ENCODE measurements around the gene SLC6A14.

The SLC6A14 gene

DNA sequence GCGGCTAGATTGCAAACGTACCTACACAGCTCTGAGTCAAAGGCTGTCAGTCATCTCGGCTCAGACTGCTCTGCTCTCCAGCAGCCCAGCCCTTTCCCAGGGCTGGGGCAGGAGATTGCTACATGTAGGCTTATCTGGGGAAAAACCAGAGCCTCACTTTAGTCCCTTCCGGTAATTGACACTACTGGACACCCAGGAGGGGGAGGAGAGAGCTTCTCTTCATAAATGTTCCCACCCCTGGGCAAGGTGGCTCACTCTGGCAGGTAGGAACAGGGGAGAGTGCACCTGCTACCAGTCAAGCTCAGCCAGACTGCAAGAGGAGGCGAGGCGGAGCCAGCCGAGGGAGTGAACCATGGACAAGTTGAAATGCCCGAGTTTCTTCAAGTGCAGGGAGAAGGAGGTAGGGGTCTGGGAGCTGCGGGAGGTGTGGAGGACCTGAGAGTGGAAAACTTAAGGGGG is at the start of gene SLC6A14:
Gene SLC6A14 (plus strand): TSS at position 249 of the 459 bp plus-strand sequence. CDS start 104 bp downstream, at position 353.
- Histone ChIP-seq H3K36me3 (ENCODE audit: control insufficient read depth in 1 of 2, insufficient read depth in 2 of 2, low read length in 2 of 2) (no peaks in the 10 kb centered on the region), H3K9me3 (ENCODE audit: control insufficient read depth in 1 of 2, low read length in 2 of 2) (no peaks in the 10 kb centered on the region), H3K4me3 (ENCODE audit: low read depth in 1 of 2, low read length in 2 of 2) (no peak within 1 kb of the TSS), H3K4me1 (ENCODE audit: control insufficient read depth in 1 of 2, insufficient read depth in 2 of 2, low read length in 2 of 2) (no peaks in the 10 kb centered on the region), H3K27ac (ENCODE audit: low read length) (peak within 1 kb of the TSS; percentile 16), H3K27me3 (ENCODE audit: low read depth, low read length) (no peaks in the 10 kb centered on the region)

DNA sequence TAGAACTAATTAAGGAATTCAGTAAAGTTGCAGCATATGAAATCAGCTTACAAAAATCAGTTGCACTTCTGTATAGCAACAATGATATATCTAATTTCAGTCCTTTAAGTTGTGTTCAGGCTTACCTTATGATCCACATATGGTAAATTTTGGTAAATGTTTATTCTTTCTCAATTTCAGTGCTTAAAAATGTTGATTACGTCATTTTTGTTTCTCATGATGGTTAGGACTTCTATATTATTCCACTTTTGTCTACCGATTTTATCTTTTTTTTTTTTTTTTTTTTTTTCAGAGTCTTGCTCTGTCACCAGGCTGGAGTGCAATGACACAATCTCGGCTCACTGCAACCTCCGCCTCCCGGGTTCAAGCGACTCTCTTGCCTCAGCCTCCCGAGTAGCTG is 40.7 kb upstream of the SLC6A14 start:
- Histone ChIP-seq H3K27ac (ENCODE audit: low read length) (no peak overlapping the region), H3K4me1 (ENCODE audit: control insufficient read depth in 1 of 2, insufficient read depth in 2 of 2, low read length in 2 of 2) (no peaks in the 10 kb centered on the region), H3K36me3 (ENCODE audit: control insufficient read depth in 1 of 2, insufficient read depth in 2 of 2, low read length in 2 of 2) (no peaks in the 10 kb centered on the region), H3K27me3 (ENCODE audit: low read depth, low read length) (no peaks in the 10 kb centered on the region), H3K9me3 (ENCODE audit: control insufficient read depth in 1 of 2, low read length in 2 of 2) (no peaks in the 10 kb centered on the region), H3K4me3 (ENCODE audit: low read depth in 1 of 2, low read length in 2 of 2) (no peak overlapping the region)

- H3K36me3 ChIP-seq (ENCODE audit: control insufficient read depth in 1 of 2, insufficient read depth in 2 of 2, low read length in 2 of 2): no peaks in the 10 kb centered on the region
Observed at GRCh38 chrX:116399681-116400080, 36.7 kb upstream of the SLC6A14 start.

DNA sequence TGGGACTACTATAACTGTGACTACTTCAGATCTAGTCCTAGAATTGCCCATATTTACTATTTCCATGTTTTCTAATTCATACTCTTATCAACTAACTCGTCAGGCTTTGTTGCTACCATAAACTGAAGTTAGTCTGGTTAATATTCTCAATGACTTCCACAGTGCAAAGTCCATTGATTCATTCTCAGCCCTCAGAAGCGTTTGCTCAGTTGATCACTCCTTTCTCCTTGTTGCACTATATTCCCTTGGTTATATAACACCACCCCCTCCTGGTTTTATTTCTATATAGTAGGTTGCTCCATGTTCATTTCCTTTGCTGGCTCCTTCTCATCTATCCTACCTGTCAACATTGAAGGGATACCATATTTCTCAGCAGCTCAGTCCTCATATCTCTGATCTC is 27.2 kb upstream of the SLC6A14 start:
- no peaks in the 10 kb centered on the region for H3K4me1 ChIP-seq (ENCODE audit: control insufficient read depth in 1 of 2, insufficient read depth in 2 of 2, low read length in 2 of 2)
- no peak overlapping the region for H3K27ac ChIP-seq (ENCODE audit: low read length)
- no peaks in the 10 kb centered on the region for H3K27me3 ChIP-seq (ENCODE audit: low read depth, low read length)
- no peaks in the 10 kb centered on the region for H3K9me3 ChIP-seq (ENCODE audit: control insufficient read depth in 1 of 2, low read length in 2 of 2)
- H3K36me3 ChIP-seq (ENCODE audit: control insufficient read depth in 1 of 2, insufficient read depth in 2 of 2, low read length in 2 of 2): no peaks in the 10 kb centered on the region
- no peak overlapping the region for H3K4me3 ChIP-seq (ENCODE audit: low read depth in 1 of 2, low read length in 2 of 2)

More at GRCh38 chrX:116399681-116400080, 36.7 kb upstream of the SLC6A14 start:
- no peak overlapping the region for H3K4me3 ChIP-seq (ENCODE audit: low read depth in 1 of 2, low read length in 2 of 2)
- no peaks in the 10 kb centered on the region for H3K27me3 ChIP-seq (ENCODE audit: low read depth, low read length)
- no peaks in the 10 kb centered on the region for H3K4me1 ChIP-seq (ENCODE audit: control insufficient read depth in 1 of 2, insufficient read depth in 2 of 2, low read length in 2 of 2)
- H3K27ac ChIP-seq (ENCODE audit: low read length): no peak overlapping the region
- H3K9me3 ChIP-seq (ENCODE audit: control insufficient read depth in 1 of 2, low read length in 2 of 2): no peaks in the 10 kb centered on the region

GRCh38 chrX:116413273-116413672 is 23.1 kb upstream of the SLC6A14 start:
- no peaks in the 10 kb centered on the region for H3K4me1 ChIP-seq (ENCODE audit: control insufficient read depth in 1 of 2, insufficient read depth in 2 of 2, low read length in 2 of 2)
- H3K36me3 ChIP-seq (ENCODE audit: control insufficient read depth in 1 of 2, insufficient read depth in 2 of 2, low read length in 2 of 2): no peaks in the 10 kb centered on the region
- no peaks in the 10 kb centered on the region for H3K27me3 ChIP-seq (ENCODE audit: low read depth, low read length)
- no peak overlapping the region for H3K27ac ChIP-seq (ENCODE audit: low read length)
- no peak overlapping the region for H3K4me3 ChIP-seq (ENCODE audit: low read depth in 1 of 2, low read length in 2 of 2)
- H3K9me3 ChIP-seq (ENCODE audit: control insufficient read depth in 1 of 2, low read length in 2 of 2): no peaks in the 10 kb centered on the region

- H3K4me1 ChIP-seq (ENCODE audit: control insufficient read depth in 1 of 2, insufficient read depth in 2 of 2, low read length in 2 of 2): no peaks in the 10 kb centered on the region
- no peak overlapping the region for H3K27ac ChIP-seq (ENCODE audit: low read length)
- H3K36me3 ChIP-seq (ENCODE audit: control insufficient read depth in 1 of 2, insufficient read depth in 2 of 2, low read length in 2 of 2): no peaks in the 10 kb centered on the region
Observed at GRCh38 chrX:116417214-116417613, 19.2 kb upstream of the SLC6A14 start.

GRCh38 chrX:116417968-116418367 is 18.4 kb upstream of the SLC6A14 start:
- Histone ChIP-seq H3K9me3 (ENCODE audit: control insufficient read depth in 1 of 2, low read length in 2 of 2) (no peaks in the 10 kb centered on the region), H3K4me1 (ENCODE audit: control insufficient read depth in 1 of 2, insufficient read depth in 2 of 2, low read length in 2 of 2) (no peaks in the 10 kb centered on the region), H3K36me3 (ENCODE audit: control insufficient read depth in 1 of 2, insufficient read depth in 2 of 2, low read length in 2 of 2) (no peaks in the 10 kb centered on the region), H3K27me3 (ENCODE audit: low read depth, low read length) (no peaks in the 10 kb centered on the region), H3K27ac (ENCODE audit: low read length) (no peak overlapping the region), H3K4me3 (ENCODE audit: low read depth in 1 of 2, low read length in 2 of 2) (no peak overlapping the region)

More at GRCh38 chrX:116417214-116417613, 19.2 kb upstream of the SLC6A14 start:
- H3K4me3 ChIP-seq (ENCODE audit: low read depth in 1 of 2, low read length in 2 of 2): no peak overlapping the region
- no peaks in the 10 kb centered on the region for H3K9me3 ChIP-seq (ENCODE audit: control insufficient read depth in 1 of 2, low read length in 2 of 2)
- no peaks in the 10 kb centered on the region for H3K27me3 ChIP-seq (ENCODE audit: low read depth, low read length)

- H3K9me3 ChIP-seq (ENCODE audit: control insufficient read depth in 1 of 2, low read length in 2 of 2): no peaks in the 10 kb centered on the region
- H3K27ac ChIP-seq (ENCODE audit: low read length): no peak overlapping the region
- H3K36me3 ChIP-seq (ENCODE audit: control insufficient read depth in 1 of 2, insufficient read depth in 2 of 2, low read length in 2 of 2): no peaks in the 10 kb centered on the region
- H3K4me1 ChIP-seq (ENCODE audit: control insufficient read depth in 1 of 2, insufficient read depth in 2 of 2, low read length in 2 of 2): no peaks in the 10 kb centered on the region
- H3K4me3 ChIP-seq (ENCODE audit: low read depth in 1 of 2, low read length in 2 of 2): no peak overlapping the region
- no peaks in the 10 kb centered on the region for H3K27me3 ChIP-seq (ENCODE audit: low read depth, low read length)
Observed at GRCh38 chrX:116427978-116428377, 8.4 kb upstream of the SLC6A14 start.

- no peaks in the 10 kb centered on the region for H3K9me3 ChIP-seq (ENCODE audit: control insufficient read depth in 1 of 2, low read length in 2 of 2)
- no peaks in the 10 kb centered on the region for H3K27me3 ChIP-seq (ENCODE audit: low read depth, low read length)
- H3K4me3 ChIP-seq (ENCODE audit: low read depth in 1 of 2, low read length in 2 of 2): no peak overlapping the region
- no peaks in the 10 kb centered on the region for H3K4me1 ChIP-seq (ENCODE audit: control insufficient read depth in 1 of 2, insufficient read depth in 2 of 2, low read length in 2 of 2)
- no peaks in the 10 kb centered on the region for H3K36me3 ChIP-seq (ENCODE audit: control insufficient read depth in 1 of 2, insufficient read depth in 2 of 2, low read length in 2 of 2)
- no peak overlapping the region for H3K27ac ChIP-seq (ENCODE audit: low read length)
Observed at GRCh38 chrX:116435597-116435996, 809 bp upstream of the SLC6A14 start.

DNA sequence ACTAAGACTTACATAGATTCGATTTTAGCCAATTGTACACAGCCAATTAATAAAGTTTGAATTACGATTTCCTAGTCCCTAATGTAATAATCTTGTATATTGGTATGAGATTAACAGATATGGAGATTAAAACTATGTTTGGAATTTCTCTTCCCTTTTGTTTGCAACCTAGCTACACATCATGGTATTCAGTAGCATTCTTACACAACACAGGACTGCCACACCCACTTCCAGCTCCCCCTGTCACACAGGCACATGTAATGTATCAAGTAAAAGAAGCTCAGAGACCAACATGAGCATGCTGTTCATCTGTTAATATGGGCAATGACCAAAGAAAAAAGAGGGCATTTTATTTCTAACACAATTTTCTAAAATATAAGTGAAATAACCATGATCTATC is 12.8 kb downstream of the SLC6A14 start:
- Histone ChIP-seq H3K4me3 (ENCODE audit: low read depth in 1 of 2, low read length in 2 of 2) (no peak overlapping the region), H3K4me1 (ENCODE audit: control insufficient read depth in 1 of 2, insufficient read depth in 2 of 2, low read length in 2 of 2) (no peaks in the 10 kb centered on the region), H3K27me3 (ENCODE audit: low read depth, low read length) (no peaks in the 10 kb centered on the region), H3K9me3 (ENCODE audit: control insufficient read depth in 1 of 2, low read length in 2 of 2) (no peaks in the 10 kb centered on the region), H3K36me3 (ENCODE audit: control insufficient read depth in 1 of 2, insufficient read depth in 2 of 2, low read length in 2 of 2) (no peaks in the 10 kb centered on the region), H3K27ac (ENCODE audit: low read length) (no peak overlapping the region)

- Histone ChIP-seq H3K9me3 (ENCODE audit: control insufficient read depth in 1 of 2, low read length in 2 of 2) (no peaks in the 10 kb centered on the region), H3K4me1 (ENCODE audit: control insufficient read depth in 1 of 2, insufficient read depth in 2 of 2, low read length in 2 of 2) (no peaks in the 10 kb centered on the region), H3K36me3 (ENCODE audit: control insufficient read depth in 1 of 2, insufficient read depth in 2 of 2, low read length in 2 of 2) (no peaks in the 10 kb centered on the region), H3K27ac (ENCODE audit: low read length) (no peak within 1 kb of the TSS), H3K4me3 (ENCODE audit: low read depth in 1 of 2, low read length in 2 of 2) (no peak within 1 kb of the TSS), H3K27me3 (ENCODE audit: low read depth, low read length) (no peaks in the 10 kb centered on the region)
Observed at GRCh38 chrX:116462822-116463221, 26.4 kb downstream of the SLC6A14 start, which contains the start of gene CT83. Gene CT83 (minus strand): TSS chrX:116462976. CDS start chrX:116462856, 120 bp downstream.

- H3K9me3 ChIP-seq (ENCODE audit: control insufficient read depth in 1 of 2, low read length in 2 of 2): no peaks in the 10 kb centered on the region
- H3K27ac ChIP-seq (ENCODE audit: low read length): no peak overlapping the region
- no peak overlapping the region for H3K4me3 ChIP-seq (ENCODE audit: low read depth in 1 of 2, low read length in 2 of 2)
- H3K36me3 ChIP-seq (ENCODE audit: control insufficient read depth in 1 of 2, insufficient read depth in 2 of 2, low read length in 2 of 2): no peaks in the 10 kb centered on the region
- no peaks in the 10 kb centered on the region for H3K27me3 ChIP-seq (ENCODE audit: low read depth, low read length)
- no peaks in the 10 kb centered on the region for H3K4me1 ChIP-seq (ENCODE audit: control insufficient read depth in 1 of 2, insufficient read depth in 2 of 2, low read length in 2 of 2)
Observed at GRCh38 chrX:116480059-116480458, 43.7 kb downstream of the SLC6A14 start.

Data from muscle layer of duodenum (tissue), 2 donors.